LoVo (cell line): ENCODE results near the gene SLC12A6.

Experiments used
- DNase-seq: peaks from one replicate; pipeline ENCODE4 v3.0.0-alpha.2; 2016; ENCODE audit warnings: low spot score

Gene SLC12A6

GRCh38 chr15:34259566-34259965, 78.0 kb downstream of the SLC12A6 start:
- no peak for DNase-seq

- no peak for DNase-seq
Observed at GRCh38 chr15:34258151-34258550, 79.4 kb downstream of the SLC12A6 start.

- no peak for DNase-seq
Observed at GRCh38 chr15:34252545-34252944, 85.0 kb downstream of the SLC12A6 start.

- DNase-seq: no peak
Observed at GRCh38 chr15:34248190-34248589, 89.4 kb downstream of the SLC12A6 start.

GRCh38 chr15:34246276-34246976, 91.2 kb downstream of the SLC12A6 start:
- DNase-seq: no peak

- no peak for DNase-seq
Observed at GRCh38 chr15:34243226-34243625, 94.4 kb downstream of the SLC12A6 start.

- no peak for DNase-seq
Observed at GRCh38 chr15:34242331-34242710, 95.3 kb downstream of the SLC12A6 start.

- peak; percentile 30 for DNase-seq
Observed at GRCh38 chr15:34241376-34242330, 95.9 kb downstream of the SLC12A6 start.

- DNase-seq: no peak
Observed at GRCh38 chr15:34240537-34240936, 97.0 kb downstream of the SLC12A6 start.

- DNase-seq: peak; percentile 52
Observed at GRCh38 chr15:34239151-34239808, 98.3 kb downstream of the SLC12A6 start.

GRCh38 chr15:34233614-34234013, 104.0 kb downstream of the SLC12A6 start:
- DNase-seq: no peak

- peak; percentile 19 for DNase-seq
Observed at GRCh38 chr15:34223904-34224596, 113.5 kb downstream of the SLC12A6 start.

- peak; percentile 14 for DNase-seq
Observed at GRCh38 chr15:34217587-34218225, 119.9 kb downstream of the SLC12A6 start.

- no peak for DNase-seq
Observed at GRCh38 chr15:34216527-34217270, 120.9 kb downstream of the SLC12A6 start.

GRCh38 chr15:34214135-34214534, 123.4 kb downstream of the SLC12A6 start:
- no peak for DNase-seq

- no peak for DNase-seq
Observed at GRCh38 chr15:34213690-34214089, 123.9 kb downstream of the SLC12A6 start.

GRCh38 chr15:34209421-34210282, 127.9 kb downstream of the SLC12A6 start, which contains the start of gene KATNBL1:
Gene KATNBL1 (minus strand): TSS chr15:34210096. CDS start chr15:34163676, 46,420 bp downstream.
- peak; percentile 97 for DNase-seq

- DNase-seq: no peak
Observed at GRCh38 chr15:34206011-34206410, 131.6 kb downstream of the SLC12A6 start.

GRCh38 chr15:34203936-34204335, 133.6 kb downstream of the SLC12A6 start:
- no peak for DNase-seq

GRCh38 chr15:34203305-34203704, 134.3 kb downstream of the SLC12A6 start:
- no peak for DNase-seq
